Heart left ventricle (tissue), 13 donors: Measurements from ENCODE around the gene GNA15.

ENCODE experiments used
- POLR2A ChIP-seq, 2 donors: fragments of 450-650 bp; IDR thresholded peaks; one replicate each; pipeline ENCODE4 v1.6.1; 2017; ENCODE audit warnings: antibody characterized with exemption in 2 of 2, mild to moderate bottlenecking in 2 of 2, moderate library complexity in 2 of 2
- TF ChIP-seq, protein P1 (sequence below), 12 donors: fragments of 200-600 bp; sonication (generic) in 4 of 12; IDR thresholded peaks; one replicate each; pipeline versions ENCODE4 v1.5.0 to v1.8.0; 2018 to 2022; ENCODE audit warnings: antibody characterized with exemption in 12 of 12, mild to moderate bottlenecking in 5 of 12
- donor health status: ischemic (EF 13 %, LVEDD 7.1; RV severe dilation, severe dysfunction).
- donor health status: DM: no; HTN: yes; CAD: no.
- donor health status: DM: no; HTN: no; CAD: no.
- donor health status: ischemic (EF 25% LVEDD 6.9; RV normal size, moderate dysfunction).
- donor health status: ischemic (EF 25% LVEDD 5.7; RV mildly dilated, moderate dysfunction).
- donor health status: ischemic (EF 35%, LVEDD 5.7; RV mildly dilated, moderate dysfunction).
- donor health status: nonischemic (EF 11% LVEDD 7.7; RV severe dilation, severe dysfunction).
- donor health status: DM: yes; HTN: yes; CAD: no.
- donor health status: PGD.
- donor health status: ischemic (EF 29% LVEDD 5.4; RV normal size, mild dysfunction).
- donor health status: nonischemic (EF 23%, LVEDD 6.1; RV moderate dilation, normal function).

GRCh38 chr19:3119071-3119595, 16.7 kb upstream of the GNA15 start:
- TF ChIP-seq, protein P1, sequence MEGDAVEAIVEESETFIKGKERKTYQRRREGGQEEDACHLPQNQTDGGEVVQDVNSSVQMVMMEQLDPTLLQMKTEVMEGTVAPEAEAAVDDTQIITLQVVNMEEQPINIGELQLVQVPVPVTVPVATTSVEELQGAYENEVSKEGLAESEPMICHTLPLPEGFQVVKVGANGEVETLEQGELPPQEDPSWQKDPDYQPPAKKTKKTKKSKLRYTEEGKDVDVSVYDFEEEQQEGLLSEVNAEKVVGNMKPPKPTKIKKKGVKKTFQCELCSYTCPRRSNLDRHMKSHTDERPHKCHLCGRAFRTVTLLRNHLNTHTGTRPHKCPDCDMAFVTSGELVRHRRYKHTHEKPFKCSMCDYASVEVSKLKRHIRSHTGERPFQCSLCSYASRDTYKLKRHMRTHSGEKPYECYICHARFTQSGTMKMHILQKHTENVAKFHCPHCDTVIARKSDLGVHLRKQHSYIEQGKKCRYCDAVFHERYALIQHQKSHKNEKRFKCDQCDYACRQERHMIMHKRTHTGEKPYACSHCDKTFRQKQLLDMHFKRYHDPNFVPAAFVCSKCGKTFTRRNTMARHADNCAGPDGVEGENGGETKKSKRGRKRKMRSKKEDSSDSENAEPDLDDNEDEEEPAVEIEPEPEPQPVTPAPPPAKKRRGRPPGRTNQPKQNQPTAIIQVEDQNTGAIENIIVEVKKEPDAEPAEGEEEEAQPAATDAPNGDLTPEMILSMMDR (IDR thresholded peaks at IDR 0.05), result no peak
- no peak for TF ChIP-seq POLR2A (IDR thresholded peaks at IDR 0.05)
